Activated CD4-positive, alpha-beta T cell treated with anti-CD3 and anti-CD28 coated beads, Interleukin-2, amount 10 ng/mL, durations not matched to agents 7 days and 5 days (primary cell): ENCODE measurements around the gene PLA2G2A. TPM values are rescaled to one million over a fixed set of nuclear protein-coding genes. Genes with fewer than 3 reads are reported as not detected.
"Not testable (repeated sequence)": the region's sequence is repeated elsewhere in the genome, so short reads cannot be mapped to it uniquely, and the experiment has no call there.

Experiments used
- CTCF ChIA-PET: fragments of 350-600 bp; sonication (Branson Sonifier 250); formaldehyde crosslinking; loops from one replicate; lab custom pipeline; 2021; ENCODE audit warnings: antibody characterized with exemption; lab: Charles Lee
- POLR2A ChIA-PET: fragments of 350-600 bp; sonication (Branson Sonifier 250); formaldehyde crosslinking; loops from one replicate; lab custom pipeline; 2021; ENCODE audit warnings: antibody characterized with exemption; lab: Charles Lee
- DNase-seq: peaks from one replicate; pipeline ENCODE4 v3.0.0-alpha.2; 2020
- H3K27ac Mint-ChIP-seq: one replicate; pipeline ENCODE4 v1.8.0; 2021; ENCODE audit warnings: mild to moderate bottlenecking, moderate library complexity, mixed read lengths
- H3K27me3 Mint-ChIP-seq: one replicate; pipeline ENCODE4 v1.8.0; 2021; ENCODE audit warnings: mixed read lengths
- H3K36me3 Mint-ChIP-seq: one replicate; pipeline ENCODE4 v1.8.0; 2021; ENCODE audit warnings: low read depth, mixed read lengths
- H3K4me1 Mint-ChIP-seq: one replicate; pipeline ENCODE4 v1.8.0; 2021; ENCODE audit warnings: mixed read lengths
- H3K4me3 Mint-ChIP-seq: one replicate; pipeline ENCODE4 v1.8.0; 2021; ENCODE audit warnings: mild to moderate bottlenecking, moderate library complexity, mixed read lengths
- H3K9me3 Mint-ChIP-seq: one replicate; pipeline ENCODE4 v1.8.0; 2021; ENCODE audit warnings: mixed read lengths
- total RNA-seq, 2 experiments: library from RNA; stranded (reverse); gene quantifications; one replicate each; pipeline ENCODE4 v1.2.3, GENCODE V29; 2021

Gene PLA2G2A
- not detected for total RNA-seq

- CTCF ChIA-PET: no interaction called here
- no peak within 1 kb of the TSS for H3K4me3 Mint-ChIP-seq
- H3K27ac Mint-ChIP-seq: no peak within 1 kb of the TSS
- H3K4me1 Mint-ChIP-seq: no peaks in the 10 kb centered on the region
- POLR2A ChIA-PET: no interaction called here
- DNase-seq: no peak
- no peaks in the 10 kb centered on the region for H3K9me3 Mint-ChIP-seq
- H3K36me3 Mint-ChIP-seq: no peaks in the 10 kb centered on the region
- peaks cover 18% of the 10 kb centered on the region for H3K27me3 Mint-ChIP-seq
These were observed at the start of gene PLA2G2A for GRCh38 chr1:19979494-19979977. PLA2G2A (minus strand) TSS chr1:19979618; CDS start chr1:19978773, 845 bp downstream.

- Mint-ChIP-seq H3K27ac (no peak overlapping the region), H3K9me3 (peaks cover 2% of the 10 kb centered on the region), H3K36me3 (no peaks in the 10 kb centered on the region), H3K4me3 (no peak overlapping the region), H3K4me1 (no peaks in the 10 kb centered on the region), H3K27me3 (peaks cover 27% of the 10 kb centered on the region)
- CTCF ChIA-PET: no interaction called here
- POLR2A ChIA-PET: no interaction called here
- DNase-seq: no peak
These were observed 49.3 kb upstream of the PLA2G2A start for GRCh38 chr1:20028726-20029125.

GRCh38 chr1:20028125-20028524 is 48.7 kb upstream of the PLA2G2A start:
- POLR2A ChIA-PET: no interaction called here
- Mint-ChIP-seq H3K27ac (no peak overlapping the region), H3K4me1 (no peaks in the 10 kb centered on the region), H3K4me3 (no peak overlapping the region), H3K27me3 (peaks cover 30% of the 10 kb centered on the region), H3K36me3 (no peaks in the 10 kb centered on the region), H3K9me3 (peaks cover 2% of the 10 kb centered on the region)
- CTCF ChIA-PET: no interaction called here
- no peak for DNase-seq

- no peak for DNase-seq
- H3K27me3 Mint-ChIP-seq: peaks cover 34% of the 10 kb centered on the region
- H3K4me1 Mint-ChIP-seq: no peaks in the 10 kb centered on the region
- H3K27ac Mint-ChIP-seq: no peak overlapping the region
- peaks cover 23% of the 10 kb centered on the region for H3K9me3 Mint-ChIP-seq
- POLR2A ChIA-PET: interaction anchor here (0.6 kb wide), 1 partner anchor 1948 kb away, joined by 3 read pairs; no protein-coding TSS in a partner anchor
- H3K36me3 Mint-ChIP-seq: peaks cover 1% of the 10 kb centered on the region
- no peak overlapping the region for H3K4me3 Mint-ChIP-seq
- CTCF ChIA-PET: no interaction called here
These were observed 38.3 kb upstream of the PLA2G2A start for GRCh38 chr1:20017741-20018140.

GRCh38 chr1:20014153-20014552 is 34.7 kb upstream of the PLA2G2A start:
- ChIA-PET POLR2A (no interaction called here), CTCF (no interaction called here)
- H3K36me3 Mint-ChIP-seq: peaks cover 1% of the 10 kb centered on the region
- no peak overlapping the region for H3K4me3 Mint-ChIP-seq
- H3K27me3 Mint-ChIP-seq: peaks cover 27% of the 10 kb centered on the region
- no peak overlapping the region for H3K27ac Mint-ChIP-seq
- H3K9me3 Mint-ChIP-seq: peaks cover 23% of the 10 kb centered on the region
- H3K4me1 Mint-ChIP-seq: no peaks in the 10 kb centered on the region
- no peak for DNase-seq

- CTCF ChIA-PET: no interaction called here
These were observed 30.6 kb upstream of the PLA2G2A start for GRCh38 chr1:20010016-20010415.

GRCh38 chr1:20009212-20009611 is 29.8 kb upstream of the PLA2G2A start:
- CTCF ChIA-PET: no interaction called here

More at GRCh38 chr1:20010016-20010415, 30.6 kb upstream of the PLA2G2A start:
- H3K4me1 Mint-ChIP-seq: no peaks in the 10 kb centered on the region
- H3K36me3 Mint-ChIP-seq: no peaks in the 10 kb centered on the region
- H3K4me3 Mint-ChIP-seq: no peak overlapping the region
- peaks cover 28% of the 10 kb centered on the region for H3K27me3 Mint-ChIP-seq
- H3K9me3 Mint-ChIP-seq: peaks cover 8% of the 10 kb centered on the region
- POLR2A ChIA-PET: no interaction called here
- H3K27ac Mint-ChIP-seq: no peak overlapping the region
- DNase-seq: no peak

GRCh38 chr1:20008391-20008841 is 29.0 kb upstream of the PLA2G2A start:
- peaks cover 6% of the 10 kb centered on the region for H3K9me3 Mint-ChIP-seq
- H3K4me3 Mint-ChIP-seq: no peak overlapping the region
- no peak for DNase-seq
- peaks cover 31% of the 10 kb centered on the region for H3K27me3 Mint-ChIP-seq
- no peaks in the 10 kb centered on the region for H3K4me1 Mint-ChIP-seq
- no peak overlapping the region for H3K27ac Mint-ChIP-seq
- no peaks in the 10 kb centered on the region for H3K36me3 Mint-ChIP-seq
- CTCF ChIA-PET: no interaction called here
- POLR2A ChIA-PET: no interaction called here

More at GRCh38 chr1:20009212-20009611, 29.8 kb upstream of the PLA2G2A start:
- DNase-seq: no peak
- POLR2A ChIA-PET: no interaction called here
- Mint-ChIP-seq H3K27me3 (peaks cover 31% of the 10 kb centered on the region), H3K9me3 (peaks cover 8% of the 10 kb centered on the region), H3K4me3 (no peak overlapping the region), H3K4me1 (no peaks in the 10 kb centered on the region), H3K36me3 (no peaks in the 10 kb centered on the region), H3K27ac (no peak overlapping the region)

- H3K4me1 Mint-ChIP-seq, H3K4me3 Mint-ChIP-seq, POLR2A ChIA-PET, DNase-seq, H3K9me3 Mint-ChIP-seq, H3K27ac Mint-ChIP-seq, H3K36me3 Mint-ChIP-seq: not testable (repeated sequence)
- H3K27me3 Mint-ChIP-seq: peaks cover 22% of the 10 kb centered on the region
- CTCF ChIA-PET: interaction anchor here (0.6 kb wide), 1 partner anchor 561 kb away, joined by 4 read pairs; no protein-coding TSS in a partner anchor
These were observed 19.4 kb upstream of the PLA2G2A start for GRCh38 chr1:19998823-19999222.

- H3K27me3 Mint-ChIP-seq: peaks cover 54% of the 10 kb centered on the region
- ChIA-PET CTCF (no interaction called here), POLR2A (no interaction called here)
- H3K36me3 Mint-ChIP-seq: no peaks in the 10 kb centered on the region
- DNase-seq: no peak
- no peak overlapping the region for H3K4me3 Mint-ChIP-seq
- no peaks in the 10 kb centered on the region for H3K4me1 Mint-ChIP-seq
- H3K27ac Mint-ChIP-seq: no peak overlapping the region
- no peaks in the 10 kb centered on the region for H3K9me3 Mint-ChIP-seq
These were observed 11.3 kb upstream of the PLA2G2A start for GRCh38 chr1:19990689-19991088.

GRCh38 chr1:19990182-19990582 is 10.8 kb upstream of the PLA2G2A start:
- H3K9me3 Mint-ChIP-seq, CTCF ChIA-PET, H3K27ac Mint-ChIP-seq, H3K36me3 Mint-ChIP-seq, DNase-seq, H3K4me1 Mint-ChIP-seq, H3K4me3 Mint-ChIP-seq, POLR2A ChIA-PET: not testable (repeated sequence)
- peaks cover 54% of the 10 kb centered on the region for H3K27me3 Mint-ChIP-seq

GRCh38 chr1:19988267-19989006 is 9.0 kb upstream of the PLA2G2A start:
- H3K9me3 Mint-ChIP-seq: no peaks in the 10 kb centered on the region
- no peak overlapping the region for H3K27ac Mint-ChIP-seq
- CTCF ChIA-PET: no interaction called here
- H3K4me3 Mint-ChIP-seq: no peak overlapping the region
- no peak for DNase-seq
- H3K27me3 Mint-ChIP-seq: peaks cover 47% of the 10 kb centered on the region
- POLR2A ChIA-PET: no interaction called here
- no peaks in the 10 kb centered on the region for H3K36me3 Mint-ChIP-seq
- H3K4me1 Mint-ChIP-seq: no peaks in the 10 kb centered on the region

- ChIA-PET CTCF (no interaction called here), POLR2A (no interaction called here)
- peaks cover 46% of the 10 kb centered on the region for H3K27me3 Mint-ChIP-seq
- no peaks in the 10 kb centered on the region for H3K9me3 Mint-ChIP-seq
- H3K4me3 Mint-ChIP-seq: no peak overlapping the region
- no peak overlapping the region for H3K27ac Mint-ChIP-seq
- H3K36me3 Mint-ChIP-seq: no peaks in the 10 kb centered on the region
- DNase-seq: no peak
- no peaks in the 10 kb centered on the region for H3K4me1 Mint-ChIP-seq
These were observed 8.3 kb upstream of the PLA2G2A start for GRCh38 chr1:19987719-19988118.
